Measurements from ENCODE around the gene ARHGAP26. TPM values are rescaled to one million over a fixed set of nuclear protein-coding genes. Genes with fewer than 3 reads are reported as not detected.

The ARHGAP26 gene
- total RNA-seq, 4 donors from 2014 or later: 12.4 to 49.5 (median 31.8) TPM

GRCh38 chr5:142842994-142843905 lies 73.1 kb downstream of the ARHGAP26 start:
- H3K36me3 ChIP-seq: no peaks in the 10 kb centered on the region
- no peaks in the 10 kb centered on the region for H3K9me3 ChIP-seq
- peak overlapping the region in 1 of 2 donors; percentile 29 for H3K27ac ChIP-seq
- intact Hi-C loops (cut with DNase I; ENCODE audit: low total_unique reads): no loop called here
- H3K4me1 ChIP-seq: peaks cover 6 to 13% of the 10 kb centered on the region in 2 donors
- DNase-seq: peak in 1 of 2 donors; percentile 77
- H3K4me3 ChIP-seq: no peak overlapping the region
- H3K27me3 ChIP-seq: no peaks in the 10 kb centered on the region
- TF ChIP-seq POLR2A (IDR thresholded peaks at IDR 0.05) (no peak), CTCF (IDR thresholded peaks at IDR 0.05) (no peak)

- Histone ChIP-seq H3K27ac (peak overlapping the region; percentile 12 to 28), H3K4me3 (no peak overlapping the region), H3K27me3 (no peaks in the 10 kb centered on the region), H3K4me1 (peaks cover 6 to 13% of the 10 kb centered on the region in 2 donors), H3K36me3 (no peaks in the 10 kb centered on the region), H3K9me3 (no peaks in the 10 kb centered on the region)
- TF ChIP-seq CTCF (IDR thresholded peaks at IDR 0.05): no peak
- TF ChIP-seq POLR2A (IDR thresholded peaks at IDR 0.05): no peak
- DNase-seq: no peak
- intact Hi-C loops (cut with DNase I; ENCODE audit: low total_unique reads): no loop called here
Observed at GRCh38 chr5:142844866-142845265, 74.7 kb downstream of the ARHGAP26 start.

- Histone ChIP-seq H3K27me3 (no peaks in the 10 kb centered on the region), H3K4me3 (no peak overlapping the region), H3K9me3 (no peaks in the 10 kb centered on the region), H3K27ac (peak overlapping the region; percentile 12 to 28), H3K4me1 (peaks cover 6 to 13% of the 10 kb centered on the region in 2 donors), H3K36me3 (no peaks in the 10 kb centered on the region)
- no peak for DNase-seq
- no peak for TF ChIP-seq POLR2A (IDR thresholded peaks at IDR 0.05)
- intact Hi-C loops (cut with DNase I; ENCODE audit: low total_unique reads): no loop called here
Observed at GRCh38 chr5:142845402-142845921, 75.3 kb downstream of the ARHGAP26 start.

GRCh38 chr5:142845954-142846398 lies 75.8 kb downstream of the ARHGAP26 start:
- TF ChIP-seq CTCF (IDR thresholded peaks at IDR 0.05): no peak
- no peak for TF ChIP-seq POLR2A (IDR thresholded peaks at IDR 0.05)
- no peak for DNase-seq
- H3K4me1 ChIP-seq: peaks cover 3 to 13% of the 10 kb centered on the region in 2 donors
- intact Hi-C loops (cut with DNase I; ENCODE audit: low total_unique reads): no loop called here
- H3K27me3 ChIP-seq: no peaks in the 10 kb centered on the region
- H3K36me3 ChIP-seq: no peaks in the 10 kb centered on the region
- H3K27ac ChIP-seq: peak overlapping the region; percentile 12 to 28
- no peak overlapping the region for H3K4me3 ChIP-seq
- no peaks in the 10 kb centered on the region for H3K9me3 ChIP-seq

- Histone ChIP-seq H3K36me3 (no peaks in the 10 kb centered on the region), H3K27me3 (no peaks in the 10 kb centered on the region), H3K9me3 (no peaks in the 10 kb centered on the region), H3K4me1 (peaks cover 0 to 11% of the 10 kb centered on the region in 2 donors), H3K4me3 (no peak overlapping the region), H3K27ac (no peak overlapping the region)
- intact Hi-C loops (cut with DNase I; ENCODE audit: low total_unique reads): no loop called here
- DNase-seq: no peak
- TF ChIP-seq POLR2A (IDR thresholded peaks at IDR 0.05): no peak
- TF ChIP-seq CTCF (IDR thresholded peaks at IDR 0.05): no peak
Observed at GRCh38 chr5:142846406-142846805, 76.2 kb downstream of the ARHGAP26 start.
